ENCODE measurements around the gene SLC25A25. TPM values are rescaled to one million over a fixed set of nuclear protein-coding genes. Genes with fewer than 3 reads are reported as not detected.

Gene SLC25A25
- total RNA-seq, 3 donors from 2014 or later: 27.2 to 43.9 (median 33.1) TPM

- intact Hi-C loops (cut with DNase I; ENCODE audit: low total_unique reads): no loop called here
Measured at GRCh38 chr9:128151309-128152132, 83.5 kb downstream of the SLC25A25 start.

GRCh38 chr9:128152133-128153059 lies 84.4 kb downstream of the SLC25A25 start:
- H3K27me3 ChIP-seq: no peaks in the 10 kb centered on the region
- H3K4me1 ChIP-seq: peaks cover 9 to 20% of the 10 kb centered on the region in 2 donors
- DNase-seq (ENCODE audit: low spot score in 2 of 2): no peak
- no peaks in the 10 kb centered on the region for H3K36me3 ChIP-seq
- H3K9me3 ChIP-seq: no peaks in the 10 kb centered on the region
- intact Hi-C loops (cut with DNase I; ENCODE audit: low total_unique reads): no loop called here
- H3K27ac ChIP-seq: no peak overlapping the region
- no peak for TF ChIP-seq POLR2AphosphoS5 (IDR thresholded peaks at IDR 0.05)
- TF ChIP-seq CTCF (IDR thresholded peaks at IDR 0.05): no peak
- TF ChIP-seq POLR2A (IDR thresholded peaks at IDR 0.05): no peak
- no peak overlapping the region for H3K4me3 ChIP-seq

More at GRCh38 chr9:128151309-128152132, 83.5 kb downstream of the SLC25A25 start:
- DNase-seq (ENCODE audit: low spot score in 2 of 2): no peak
- no peaks in the 10 kb centered on the region for H3K36me3 ChIP-seq
- TF ChIP-seq POLR2AphosphoS5 (IDR thresholded peaks at IDR 0.05): no peak
- TF ChIP-seq CTCF (IDR thresholded peaks at IDR 0.05): no peak
- no peak for TF ChIP-seq POLR2A (IDR thresholded peaks at IDR 0.05)
- no peaks in the 10 kb centered on the region for H3K27me3 ChIP-seq
- no peak overlapping the region for H3K27ac ChIP-seq
- peaks cover 9 to 20% of the 10 kb centered on the region in 2 donors for H3K4me1 ChIP-seq
- H3K4me3 ChIP-seq: no peak overlapping the region
- no peaks in the 10 kb centered on the region for H3K9me3 ChIP-seq

GRCh38 chr9:128153060-128153946 lies 85.3 kb downstream of the SLC25A25 start:
- Histone ChIP-seq H3K4me1 (peaks cover 9 to 15% of the 10 kb centered on the region in 2 donors), H3K36me3 (no peaks in the 10 kb centered on the region), H3K4me3 (no peak overlapping the region), H3K9me3 (no peaks in the 10 kb centered on the region), H3K27ac (no peak overlapping the region), H3K27me3 (no peaks in the 10 kb centered on the region)
- no peak for DNase-seq (ENCODE audit: low spot score in 2 of 2)
- TF ChIP-seq POLR2AphosphoS5 (IDR thresholded peaks at IDR 0.05) (no peak), CTCF (IDR thresholded peaks at IDR 0.05) (no peak), POLR2A (IDR thresholded peaks at IDR 0.05) (no peak)
- intact Hi-C loops (cut with DNase I; ENCODE audit: low total_unique reads): no loop called here

GRCh38 chr9:128153947-128154695 lies 86.1 kb downstream of the SLC25A25 start:
- Histone ChIP-seq H3K27ac (no peak overlapping the region), H3K4me1 (peaks cover 4 to 7% of the 10 kb centered on the region in 2 donors), H3K4me3 (no peak overlapping the region), H3K36me3 (no peaks in the 10 kb centered on the region), H3K27me3 (no peaks in the 10 kb centered on the region), H3K9me3 (no peaks in the 10 kb centered on the region)
- DNase-seq (ENCODE audit: low spot score in 2 of 2): no peak
- intact Hi-C loops (cut with DNase I; ENCODE audit: low total_unique reads): no loop called here
- TF ChIP-seq POLR2A (IDR thresholded peaks at IDR 0.05) (no peak), POLR2AphosphoS5 (IDR thresholded peaks at IDR 0.05) (no peak), CTCF (IDR thresholded peaks at IDR 0.05) (no peak)
